Astrocyte (in vitro differentiated cells and primary cell): Measurements from ENCODE around the gene C19orf44. TPM values are rescaled to one million over a fixed set of nuclear protein-coding genes. Genes with fewer than 3 reads are reported as not detected.

Experiments
- DNase-seq: peaks from one replicate; pipeline ENCODE4 v3.0.0-alpha.2; 2010; ENCODE audit warnings: low read depth
- FAIRE-seq: peaks from 2 replicates; lab custom pipeline; 2011; peaks lifted over from hg19 to GRCh38; lab: Jason Lieb, UNC
- H2AFZ ChIP-seq: 2 replicates; pipeline ENCODE4 v1.6.0; 2012; ENCODE audit warnings: low read depth, low read length, inconsistent platforms
- H3K27ac ChIP-seq: 2 replicates; pipeline ENCODE4 v1.5.1; 2011; ENCODE audit warnings: low read depth, low read length, inconsistent platforms
- H3K27me3 ChIP-seq: 2 replicates; pipeline ENCODE4 v1.6.0; 2011; ENCODE audit warnings: low read length, inconsistent platforms; ENCODE audit not compliant: insufficient read depth
- H3K36me3 ChIP-seq: 2 replicates; pipeline ENCODE4 v1.5.1; 2011; ENCODE audit warnings: low read length, inconsistent platforms; ENCODE audit not compliant: insufficient read depth
- H3K4me1 ChIP-seq: 2 replicates; pipeline ENCODE4 v1.5.1; 2011; ENCODE audit warnings: low read length, inconsistent platforms; ENCODE audit not compliant: insufficient read depth
- H3K4me2 ChIP-seq: 2 replicates; pipeline ENCODE4 v1.6.0; 2012; ENCODE audit warnings: low read length, inconsistent platforms
- H3K4me3 ChIP-seq: 2 replicates; pipeline ENCODE4 v1.5.1; 2011; ENCODE audit warnings: low read depth, mild to moderate bottlenecking, low read length, inconsistent platforms; ENCODE audit not compliant: insufficient read depth
- H3K79me2 ChIP-seq: 2 replicates; pipeline ENCODE4 v1.6.0; 2012; ENCODE audit warnings: mild to moderate bottlenecking, low read length, inconsistent platforms; ENCODE audit not compliant: insufficient read depth
- H3K9ac ChIP-seq: 2 replicates; pipeline ENCODE4 v1.6.0; 2012; ENCODE audit warnings: mild to moderate bottlenecking, low read length, inconsistent platforms
- H3K9me3 ChIP-seq: 2 replicates; pipeline ENCODE4 v1.5.1; 2012; ENCODE audit warnings: low read depth, mild to moderate bottlenecking, low read length, inconsistent platforms; ENCODE audit not compliant: insufficient read depth
- H4K20me1 ChIP-seq: 2 replicates; pipeline ENCODE4 v1.6.0; 2012; ENCODE audit warnings: low read length, inconsistent platforms; ENCODE audit not compliant: insufficient read depth
- H3K27ac Mint-ChIP-seq: one replicate; pipeline ENCODE4 v1.8.0; 2021; ENCODE audit warnings: mild to moderate bottlenecking, mixed read lengths; ENCODE audit not compliant: unreplicated experiment
- H3K27me3 Mint-ChIP-seq: one replicate; pipeline ENCODE4 v1.8.0; 2021; ENCODE audit warnings: low read depth, mixed read lengths; ENCODE audit not compliant: unreplicated experiment
- H3K36me3 Mint-ChIP-seq: one replicate; pipeline ENCODE4 v1.8.0; 2021; ENCODE audit warnings: low read depth, mixed read lengths; ENCODE audit not compliant: unreplicated experiment
- H3K4me1 Mint-ChIP-seq: one replicate; pipeline ENCODE4 v1.8.0; 2021; ENCODE audit warnings: low read depth, mixed read lengths; ENCODE audit not compliant: unreplicated experiment
- H3K4me3 Mint-ChIP-seq: one replicate; pipeline ENCODE4 v1.8.0; 2021; ENCODE audit warnings: mild to moderate bottlenecking, moderate library complexity, mixed read lengths; ENCODE audit not compliant: unreplicated experiment
- H3K9me3 Mint-ChIP-seq: one replicate; pipeline ENCODE4 v1.8.0; 2021; ENCODE audit warnings: mild to moderate bottlenecking, mixed read lengths; ENCODE audit not compliant: unreplicated experiment
- CTCF ChIP-seq: IDR thresholded peaks from 2 replicates; pipeline ENCODE4 v1.5.1; 2011; ENCODE audit warnings: low read depth, mild to moderate bottlenecking, inconsistent platforms, low read length, moderate library complexity; ENCODE audit not compliant: insufficient read depth
- EZH2 ChIP-seq: IDR thresholded peaks from 2 replicates; pipeline ENCODE4 v1.6.1; 2012; ENCODE audit warnings: mild to moderate bottlenecking, low read length, inconsistent platforms; ENCODE audit not compliant: insufficient read depth
- total RNA-seq: library from RNA; stranded (reverse); gene quantifications from 2 replicates; pipeline ENCODE4 v1.2.1, GENCODE V29; 2021

Gene C19orf44
- total RNA-seq, 1 donor from 2014 or later = 5.0 TPM

GRCh38 chr19:16472992-16473391, 23.2 kb upstream of the C19orf44 start:
- H4K20me1 ChIP-seq = peaks cover 33% of the 10 kb centered on the region
- Mint-ChIP-seq H3K4me1 (peaks cover 10% of the 10 kb centered on the region), H3K4me3 (peak overlapping the region; percentile 54), H3K9me3 (no peaks in the 10 kb centered on the region), H3K27me3 (peaks cover 3% of the 10 kb centered on the region), H3K36me3 (peaks cover 4% of the 10 kb centered on the region), H3K27ac (no peak overlapping the region)
- H3K79me2 ChIP-seq = peaks cover 35% of the 10 kb centered on the region
- no peaks in the 10 kb centered on the region for H3K9me3 ChIP-seq
- peaks cover 13% of the 10 kb centered on the region for H3K4me1 ChIP-seq
- DNase-seq (no peak), FAIRE-seq (no peak)
- H3K9ac ChIP-seq = no peak overlapping the region
- no peak overlapping the region for H3K4me2 ChIP-seq
- TF ChIP-seq CTCF = no peak
- TF ChIP-seq EZH2 = no peak
- H3K36me3 ChIP-seq = no peaks in the 10 kb centered on the region
- no peak overlapping the region for H3K4me3 ChIP-seq
- no peak overlapping the region for H3K27ac ChIP-seq
- no peak overlapping the region for H2AFZ ChIP-seq
- no peaks in the 10 kb centered on the region for H3K27me3 ChIP-seq

- H3K4me2 ChIP-seq = no peak overlapping the region
- DNase-seq = no peak
- FAIRE-seq = no peak
- H3K9me3 ChIP-seq = no peaks in the 10 kb centered on the region
- H3K36me3 ChIP-seq = no peaks in the 10 kb centered on the region
- no peak overlapping the region for H3K9ac ChIP-seq
- no peak overlapping the region for H2AFZ ChIP-seq
- peaks cover 23% of the 10 kb centered on the region for H4K20me1 ChIP-seq
- Mint-ChIP-seq H3K4me3 (no peak overlapping the region), H3K27ac (no peak overlapping the region), H3K9me3 (no peaks in the 10 kb centered on the region), H3K36me3 (peaks cover 3% of the 10 kb centered on the region), H3K27me3 (peaks cover 6% of the 10 kb centered on the region), H3K4me1 (peaks cover 9% of the 10 kb centered on the region)
- H3K27me3 ChIP-seq = no peaks in the 10 kb centered on the region
- H3K79me2 ChIP-seq = peaks cover 26% of the 10 kb centered on the region
- no peak for TF ChIP-seq EZH2
- TF ChIP-seq CTCF = no peak
- no peak overlapping the region for H3K4me3 ChIP-seq
- no peak overlapping the region for H3K27ac ChIP-seq
- peaks cover 13% of the 10 kb centered on the region for H3K4me1 ChIP-seq
These were observed 22.3 kb upstream of the C19orf44 start for GRCh38 chr19:16473875-16474392.

GRCh38 chr19:16476401-16476800, 19.8 kb upstream of the C19orf44 start:
- TF ChIP-seq EZH2 (no peak), CTCF (no peak)
- H3K4me3 ChIP-seq = no peak overlapping the region
- H3K27me3 ChIP-seq = no peaks in the 10 kb centered on the region
- H3K36me3 Mint-ChIP-seq = no peaks in the 10 kb centered on the region
- H3K27ac ChIP-seq = no peak overlapping the region
- H3K9ac ChIP-seq = no peak overlapping the region
- H4K20me1 ChIP-seq = no peaks in the 10 kb centered on the region
- H2AFZ ChIP-seq = no peak overlapping the region
- no peak overlapping the region for H3K27ac Mint-ChIP-seq
- no peaks in the 10 kb centered on the region for H3K9me3 ChIP-seq
- FAIRE-seq (no peak), DNase-seq (no peak)
- peaks cover 2% of the 10 kb centered on the region for H3K79me2 ChIP-seq
- H3K36me3 ChIP-seq = no peaks in the 10 kb centered on the region
- H3K4me1 ChIP-seq = peaks cover 5% of the 10 kb centered on the region
- H3K4me2 ChIP-seq = no peak overlapping the region
- H3K27me3 Mint-ChIP-seq = peaks cover 9% of the 10 kb centered on the region
- H3K4me1 Mint-ChIP-seq = no peaks in the 10 kb centered on the region
- no peaks in the 10 kb centered on the region for H3K9me3 Mint-ChIP-seq
- no peak overlapping the region for H3K4me3 Mint-ChIP-seq
